Gastroesophageal sphincter (tissue), 4 donors: ENCODE measurements around the gene RIC8B. TPM values are rescaled to one million over a fixed set of nuclear protein-coding genes. Genes with fewer than 3 reads are reported as not detected.
A peak's percentile ranks its signal among the peaks of the same experiment; 100 is the strongest.

Source experiments
- ATAC-seq: fragments of 150-250 bp; one replicate; pipeline ENCODE4 v1.9.1; 2016; ENCODE audit warnings: mild to moderate bottlenecking, moderate library complexity
- H3K27ac ChIP-seq, 4 donors: fragments of 200-600 bp; sonication (generic) in 3 of 4; 1 replicate in 3 of 4; 2 replicates in 1 of 4; pipeline ENCODE4 v1.5.1; 2016 to 2019
- H3K27me3 ChIP-seq: fragments of 200-600 bp; sonication (generic); one replicate; pipeline ENCODE4 v1.5.1; 2019
- H3K36me3 ChIP-seq, 2 donors: fragments of 200-600 bp; sonication (generic); one replicate each; pipeline ENCODE4 v1.5.1; 2019; ENCODE audit warnings: control low read depth in 1 of 2
- H3K4me1 ChIP-seq, 3 donors: fragments of 200-600 bp; sonication (generic); 1 replicate in 2 of 3; 2 replicates in 1 of 3; pipeline ENCODE4 v1.5.1; 2016 to 2019; ENCODE audit warnings: control low read depth in 2 of 3
- H3K4me3 ChIP-seq, 2 donors: fragments of 200-600 bp; sonication (generic); one replicate each; pipeline ENCODE4 v1.5.1; 2019; ENCODE audit warnings: mild to moderate bottlenecking in 1 of 2, moderate library complexity in 1 of 2
- H3K9me3 ChIP-seq, 3 donors: fragments of 200-600 bp; sonication (generic); one replicate each; pipeline ENCODE4 v1.5.1; 2017 to 2019; ENCODE audit warnings: control low read depth in 2 of 3
- CTCF ChIP-seq, 4 experiments: fragments of 200-600 bp in 2 of 4; fragments of 450-650 bp in 2 of 4; sonication (generic) in 1 of 4; IDR thresholded peaks; one replicate each; pipeline ENCODE4 v1.5.1; 2017 to 2019; ENCODE audit warnings: antibody characterized with exemption in 4 of 4, mild to moderate bottlenecking in 2 of 4, moderate library complexity in 2 of 4
- EP300 ChIP-seq: sonication (generic); formaldehyde crosslinking; IDR thresholded peaks from one replicate; pipeline ENCODE4 v1.6.1; 2017; ENCODE audit warnings: antibody characterized with exemption, mild to moderate bottlenecking
- POLR2A ChIP-seq, 2 donors: fragments of 450-650 bp; IDR thresholded peaks; one replicate each; pipeline ENCODE4 v1.6.1; 2017; ENCODE audit warnings: antibody characterized with exemption in 2 of 2, mild to moderate bottlenecking in 2 of 2, moderate library complexity in 1 of 2
- POLR2AphosphoS5 ChIP-seq: sonication (generic); formaldehyde crosslinking; IDR thresholded peaks from one replicate; pipeline ENCODE4 v1.6.1; 2017; ENCODE audit warnings: antibody characterized with exemption
- WGBS, 2 donors: methylation state at CpG; one replicate each; pipeline ENCODE4 v1.1.5; 2018; ENCODE audit warnings: low coverage in 1 of 2; 5-methylcytosine and 5-hydroxymethylcytosine counted together
- total RNA-seq, 4 donors: library from RNA; depleted of rRNA; stranded (reverse); fragments of >200 nt; gene quantifications; one replicate each; pipeline ENCODE4 v1.1.0, GENCODE V29; 2016

Gene RIC8B
- total RNA-seq, 4 donors from 2014 or later: 13.3 to 18.4 (median 15.6) TPM

GRCh38 chr12:106769546-106769945 lies 4.9 kb upstream of the RIC8B start:
- TF ChIP-seq POLR2AphosphoS5 (no peak), POLR2A (IDR thresholded peaks at IDR 0.05) (no peak), EP300 (no peak), CTCF (IDR thresholded peaks at IDR 0.05) (no peak)
- H3K4me3 ChIP-seq: no peak overlapping the region
- WGBS, 2 donors: 67 to 70% methylated on average over 6 of the region's 6 CpGs
- H3K4me1 ChIP-seq: peaks cover 0 to 22% (median 0%) of the 10 kb centered on the region in 3 donors
- no peaks in the 10 kb centered on the region for H3K27me3 ChIP-seq
- no peaks in the 10 kb centered on the region for H3K9me3 ChIP-seq
- no peaks in the 10 kb centered on the region for H3K36me3 ChIP-seq
- ATAC-seq: no peak
- no peak overlapping the region for H3K27ac ChIP-seq

GRCh38 chr12:106771425-106771824 lies 3.1 kb upstream of the RIC8B start:
- no peak for ATAC-seq
- Histone ChIP-seq H3K27me3 (no peaks in the 10 kb centered on the region), H3K4me1 (peaks cover 6 to 32% (median 8%) of the 10 kb centered on the region in 3 donors), H3K27ac (no peak overlapping the region), H3K9me3 (no peaks in the 10 kb centered on the region), H3K36me3 (no peaks in the 10 kb centered on the region), H3K4me3 (no peak overlapping the region)
- TF ChIP-seq EP300: no peak
- TF ChIP-seq POLR2AphosphoS5: no peak
- no peak for TF ChIP-seq CTCF (IDR thresholded peaks at IDR 0.05)
- TF ChIP-seq POLR2A (IDR thresholded peaks at IDR 0.05): no peak

- peak overlapping the region; percentile 80 to 95 (median 92) for H3K27ac ChIP-seq
- H3K4me3 ChIP-seq: peak overlapping the region; percentile 65 to 92
- TF ChIP-seq EP300: no peak
- TF ChIP-seq CTCF (IDR thresholded peaks at IDR 0.05): no peak
- no peak for TF ChIP-seq POLR2A (IDR thresholded peaks at IDR 0.05)
- no peak for TF ChIP-seq POLR2AphosphoS5
- H3K4me1 ChIP-seq: peaks cover 6 to 25% (median 8%) of the 10 kb centered on the region in 3 donors
- H3K27me3 ChIP-seq: no peaks in the 10 kb centered on the region
- H3K9me3 ChIP-seq: no peaks in the 10 kb centered on the region
- 39 to 55% methylated on average over 18 to 25 of the region's 25 CpGs for WGBS, 2 donors
- peak; percentile 6 for ATAC-seq
- no peaks in the 10 kb centered on the region for H3K36me3 ChIP-seq
Observed at GRCh38 chr12:106773286-106774004, 1.0 kb upstream of the RIC8B start.

- no peaks in the 10 kb centered on the region for H3K9me3 ChIP-seq
- no peaks in the 10 kb centered on the region for H3K36me3 ChIP-seq
- 12 to 16% methylated on average over 12 to 16 of the region's 29 CpGs for WGBS, 2 donors
- H3K27ac ChIP-seq: peak overlapping the region; percentile 80 to 95 (median 92)
- no peak for ATAC-seq
- H3K4me3 ChIP-seq: peak overlapping the region; percentile 65 to 92
- H3K27me3 ChIP-seq: no peaks in the 10 kb centered on the region
- peaks cover 6 to 29% (median 8%) of the 10 kb centered on the region in 3 donors for H3K4me1 ChIP-seq
- no peak for TF ChIP-seq EP300
- no peak for TF ChIP-seq CTCF (IDR thresholded peaks at IDR 0.05)
- TF ChIP-seq POLR2A (IDR thresholded peaks at IDR 0.05): no peak
- TF ChIP-seq POLR2AphosphoS5: no peak
Observed at GRCh38 chr12:106774808-106775524, 484 bp downstream of the RIC8B start.
